GM18505 (cell line): ENCODE measurements around the gene TMEM219.
"Not testable (repeated sequence)": the region's sequence is repeated elsewhere in the genome, so short reads cannot be mapped to it uniquely, and the experiment has no call there.

Source experiments
- ATAC-seq: cut with Tn5 transposase; IDR thresholded peaks from one replicate; pipeline ENCODE4 v1.9.1; 2021; ENCODE audit not compliant: unreplicated experiment
- POLR2A ChIP-seq: IDR thresholded peaks from 4 replicates; pipeline ENCODE4 v1.6.1; 2011; ENCODE audit warnings: borderline replicate concordance; ENCODE audit not compliant: insufficient read depth, insufficient read length; ENCODE audit errors: extremely low read depth

The TMEM219 gene

GRCh38 chr16:30010844-30011713 lies 49.2 kb downstream of the TMEM219 start, which contains the start of gene DOC2A:
DOC2A (minus strand) TSS chr16:30011027; CDS start chr16:30010222, 805 bp downstream.
- TF ChIP-seq POLR2A: no peak
- no peak for ATAC-seq

- no peak for TF ChIP-seq POLR2A
- ATAC-seq: no peak
These were observed 50.0 kb downstream of the TMEM219 start for GRCh38 chr16:30011714-30012504.

- not testable (repeated sequence) for ATAC-seq
These were observed 50.7 kb downstream of the TMEM219 start for GRCh38 chr16:30012598-30012997.

DNA sequence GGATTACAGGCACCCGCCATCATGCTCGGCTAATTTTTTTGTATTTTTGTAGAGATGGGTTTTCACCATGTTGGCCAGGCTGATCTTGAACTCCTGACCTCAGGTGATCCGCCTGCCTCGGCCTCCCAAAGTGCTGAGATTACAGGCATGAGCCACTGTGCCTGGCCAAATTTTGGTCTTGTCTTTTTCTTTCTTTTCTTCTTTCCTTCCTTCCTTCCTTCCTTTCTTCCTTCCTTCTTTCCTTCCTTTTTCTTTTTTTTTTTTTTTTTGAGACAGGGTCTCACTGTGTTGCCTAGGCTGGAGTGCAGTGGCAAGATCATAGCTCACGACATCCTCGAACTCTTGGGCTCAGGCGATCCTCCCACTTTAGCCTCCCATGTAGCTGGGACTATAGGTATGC lies 53.6 kb downstream of the TMEM219 start:
- ATAC-seq: not testable (repeated sequence)

- ATAC-seq: no peak
These were observed 54.8 kb downstream of the TMEM219 start for GRCh38 chr16:30016555-30017276.

GRCh38 chr16:30017277-30017656 lies 55.4 kb downstream of the TMEM219 start:
- TF ChIP-seq POLR2A: no peak
- no peak for ATAC-seq

More at GRCh38 chr16:30016555-30017276, 54.8 kb downstream of the TMEM219 start:
- no peak for TF ChIP-seq POLR2A

DNA sequence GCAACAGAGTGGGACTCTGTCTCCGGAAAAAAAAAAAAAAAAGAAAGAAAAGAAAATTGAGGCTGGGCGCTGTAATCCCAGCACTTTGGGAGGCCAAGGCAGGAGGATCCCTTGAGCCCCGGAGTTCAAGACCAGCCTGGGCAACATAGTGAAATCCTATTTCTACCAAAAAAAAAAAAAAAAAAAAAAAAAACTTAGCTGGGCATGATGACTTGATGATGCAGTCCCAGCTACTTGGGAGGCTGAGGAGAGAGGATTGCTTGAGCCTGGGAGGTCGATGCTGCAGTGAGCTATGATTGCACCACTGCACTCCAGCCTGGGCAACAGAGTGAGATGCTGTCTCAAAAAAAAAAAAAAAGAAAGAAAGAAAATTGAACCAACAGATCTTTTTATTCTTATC lies 56.1 kb downstream of the TMEM219 start:
- not testable (repeated sequence) for ATAC-seq

DNA sequence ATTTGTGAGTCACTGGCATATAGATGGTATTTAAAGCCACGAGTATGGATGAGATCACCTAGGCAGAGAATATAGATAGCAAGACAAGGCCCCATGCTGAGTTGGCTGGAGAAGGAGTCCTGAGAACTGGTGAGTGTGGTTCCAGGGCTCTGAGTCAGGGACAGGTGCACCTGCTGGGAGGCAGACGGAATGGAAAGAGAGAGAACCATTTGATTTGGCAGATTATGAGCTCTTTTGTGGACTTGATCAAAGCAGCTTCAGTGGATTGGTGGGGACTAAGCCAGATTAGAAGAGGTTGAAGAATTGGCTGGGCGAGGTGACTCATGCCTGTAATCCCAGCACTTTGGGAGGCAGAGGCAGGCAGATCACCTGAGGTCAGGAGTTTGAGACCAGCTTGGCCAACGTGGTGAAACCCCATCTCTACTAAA lies 56.9 kb downstream of the TMEM219 start:
- no peak for ATAC-seq

More for the DNA sequence above, 56.9 kb downstream of the TMEM219 start:
- TF ChIP-seq POLR2A: no peak
